ENCODE measurements around the gene MOV10L1. TPM values are rescaled to one million over a fixed set of nuclear protein-coding genes. Genes with fewer than 3 reads are reported as not detected.

The MOV10L1 gene
- total and polyA plus RNA-seq, 10 donors = 0.10 to 0.37 (median 0.15) TPM; not detected in 7

- no peak for TF ChIP-seq POLR2A (IDR thresholded peaks at IDR 0.05)
- no peak for TF ChIP-seq POLR2AphosphoS5 (IDR thresholded peaks at IDR 0.05)
- TF ChIP-seq CTCF (IDR thresholded peaks at IDR 0.05 in 8 of 11, conservative IDR thresholded peaks at IDR 0.05 in 3 of 11) = no peak
- no peaks in the 10 kb centered on the region for H3K4me1 ChIP-seq
- WGBS, 5 donors = 87 to 91% (median 89%) methylated on average over 20 to 29 of the region's 29 CpGs
- no peak overlapping the region for H3K4me3 ChIP-seq
- intact Hi-C loops (cut with DNase I; ENCODE audit: low total_unique reads) = no loop called here
- no peak overlapping the region for H3K27ac ChIP-seq
- no peaks in the 10 kb centered on the region for H3K36me3 ChIP-seq
- DNase-seq = peak; percentile 59
- H3K9me3 ChIP-seq = peaks cover 0 to 28% (median 7%) of the 10 kb centered on the region in 8 donors
- H3K27me3 ChIP-seq (replicated peaks in 1 of 7) = peaks cover 0 to 41% (median 7%) of the 10 kb centered on the region in 7 donors
Measured at GRCh38 chr22:50091092-50091768, 1.4 kb downstream of the MOV10L1 start.

- intact Hi-C loops (cut with DNase I; ENCODE audit: low total_unique reads) = no loop called here
- TF ChIP-seq POLR2AphosphoS5 (IDR thresholded peaks at IDR 0.05) (no peak), POLR2A (IDR thresholded peaks at IDR 0.05) (no peak), CTCF (IDR thresholded peaks at IDR 0.05 in 8 of 11, conservative IDR thresholded peaks at IDR 0.05 in 3 of 11) (no peak)
- Histone ChIP-seq H3K27me3 (replicated peaks in 1 of 7) (peaks cover 0 to 33% (median 7%) of the 10 kb centered on the region in 7 donors), H3K4me1 (no peaks in the 10 kb centered on the region), H3K36me3 (no peaks in the 10 kb centered on the region), H3K4me3 (no peak overlapping the region), H3K9me3 (peaks cover 0 to 18% (median 2%) of the 10 kb centered on the region in 8 donors), H3K27ac (no peak overlapping the region)
- WGBS, 5 donors = 75 to 88% (median 81%) methylated on average over 5 of the region's 5 CpGs
- DNase-seq = peak; percentile 14
Measured at GRCh38 chr22:50092342-50092741, 2.5 kb downstream of the MOV10L1 start.

GRCh38 chr22:50098052-50098451 is 8.2 kb downstream of the MOV10L1 start:
- H3K9me3 ChIP-seq = no peaks in the 10 kb centered on the region
- no peaks in the 10 kb centered on the region for H3K36me3 ChIP-seq
- no peak for TF ChIP-seq CTCF (IDR thresholded peaks at IDR 0.05 in 8 of 11, conservative IDR thresholded peaks at IDR 0.05 in 3 of 11)
- H3K4me3 ChIP-seq = no peak overlapping the region
- H3K4me1 ChIP-seq = peaks cover 0 to 10% (median 0%) of the 10 kb centered on the region in 6 donors
- DNase-seq = no peak
- no peak overlapping the region for H3K27ac ChIP-seq
- peaks cover 0 to 7% (median 0%) of the 10 kb centered on the region in 7 donors for H3K27me3 ChIP-seq (replicated peaks in 1 of 7)
- 87 to 95% (median 91%) methylated on average over 3 of the region's 3 CpGs for WGBS, 5 donors
- intact Hi-C loops (cut with DNase I; ENCODE audit: low total_unique reads) = no loop called here

- 46 to 64% (median 56%) methylated on average over 10 of the region's 10 CpGs for WGBS, 5 donors
- intact Hi-C loops (cut with DNase I; ENCODE audit: low total_unique reads) = no loop called here
- no peaks in the 10 kb centered on the region for H3K9me3 ChIP-seq
- peaks cover 0 to 29% (median 7%) of the 10 kb centered on the region in 6 donors for H3K4me1 ChIP-seq
- no peak overlapping the region for H3K27ac ChIP-seq
- no peak overlapping the region for H3K4me3 ChIP-seq
- no peaks in the 10 kb centered on the region for H3K36me3 ChIP-seq
- DNase-seq = no peak
- TF ChIP-seq CTCF (IDR thresholded peaks at IDR 0.05 in 8 of 11, conservative IDR thresholded peaks at IDR 0.05 in 3 of 11) (no peak), POLR2AphosphoS5 (IDR thresholded peaks at IDR 0.05) (no peak), POLR2A (IDR thresholded peaks at IDR 0.05) (no peak)
- peaks cover 0 to 16% (median 0%) of the 10 kb centered on the region in 7 donors for H3K27me3 ChIP-seq (replicated peaks in 1 of 7)
Measured at GRCh38 chr22:50101870-50102565, 12.2 kb downstream of the MOV10L1 start.

All from spleen (tissue), 11 donors.